Measurements from ENCODE around the gene ATP5F1D. TPM values are rescaled to one million over a fixed set of nuclear protein-coding genes. Genes with fewer than 3 reads are reported as not detected.
A peak's percentile ranks its signal among the peaks of the same experiment; 100 is the strongest.

Gene ATP5F1D
- total and polyA plus RNA-seq, 2 of the 13 experiments (the other 11 are each of a cell fraction or from before 2014, with no cell fraction given) = 39.4 to 78.7 TPM

GRCh38 chr19:1248139-1248785, 6.7 kb downstream of the ATP5F1D start, which contains the start of gene MIDN (continued):
- TF ChIP-seq NFKBIZ (CRISPR knock-in tag; IDR thresholded peaks at IDR 0.05) (peak; percentile 81; the same call in 1 of the 2 replicates), MZF1 (CRISPR knock-in tag; IDR thresholded peaks at IDR 0.05; ENCODE audit: borderline replicate concordance) (no peak), JUND (CRISPR knock-in tag; IDR thresholded peaks at IDR 0.05) (0 out of 2 replicates have a peak, but pooled peaks have one; percentile 26), ZNF839 (CRISPR knock-in tag; IDR thresholded peaks at IDR 0.05; ENCODE audit: borderline replicate concordance) (no peak), CBFB (CRISPR knock-in tag; IDR thresholded peaks at IDR 0.05) (no peak), TIGD3 (CRISPR knock-in tag; IDR thresholded peaks at IDR 0.05; ENCODE audit: borderline replicate concordance) (no peak), ZKSCAN5 (CRISPR knock-in tag; IDR thresholded peaks at IDR 0.05) (no peak), TFAP4 (IDR thresholded peaks at IDR 0.05; ENCODE audit: borderline replicate concordance, low read depth) (peak; percentile 52; the same call in 1 of the 2 replicates), ZNF10 (CRISPR knock-in tag; IDR thresholded peaks at IDR 0.05; ENCODE audit: borderline replicate concordance, low read depth) (no peak), FOXA3 (CRISPR knock-in tag; IDR thresholded peaks at IDR 0.05) (no peak), ZNF296 (CRISPR knock-in tag; conservative IDR thresholded peaks at IDR 0.05) (no peak; the same call in 1 of the 2 replicates), HCFC1 (IDR thresholded peaks at IDR 0.05; ENCODE audit: low read depth, low read length) (no peak), ARID2 (CRISPR knock-in tag; IDR thresholded peaks at IDR 0.05; ENCODE audit: borderline replicate concordance) (no peak), ZFY (CRISPR knock-in tag; IDR thresholded peaks at IDR 0.05) (peak; percentile 84), NCOR1 (IDR thresholded peaks at IDR 0.05; ENCODE audit: borderline replicate concordance, low read length) (no peak), ZNF777 (CRISPR knock-in tag; IDR thresholded peaks at IDR 0.05) (peak; percentile 90), SNRNP70 (IDR thresholded peaks at IDR 0.05; ENCODE audit: low read depth, low read length) (no peak), HHEX (CRISPR knock-in tag; IDR thresholded peaks at IDR 0.05) (no peak), SP4 (CRISPR knock-in tag; IDR thresholded peaks at IDR 0.05) (no peak; the same call in 1 of the 2 replicates), RAD21 (CRISPR knock-in tag; IDR thresholded peaks at IDR 0.05) (peak; percentile 26), CBX1 (IDR thresholded peaks at IDR 0.05; ENCODE audit: low read depth) (no peak), ZNF878 (CRISPR knock-in tag; IDR thresholded peaks at IDR 0.05) (peak; percentile 77)
- TF ChIP-seq, protein P1, sequence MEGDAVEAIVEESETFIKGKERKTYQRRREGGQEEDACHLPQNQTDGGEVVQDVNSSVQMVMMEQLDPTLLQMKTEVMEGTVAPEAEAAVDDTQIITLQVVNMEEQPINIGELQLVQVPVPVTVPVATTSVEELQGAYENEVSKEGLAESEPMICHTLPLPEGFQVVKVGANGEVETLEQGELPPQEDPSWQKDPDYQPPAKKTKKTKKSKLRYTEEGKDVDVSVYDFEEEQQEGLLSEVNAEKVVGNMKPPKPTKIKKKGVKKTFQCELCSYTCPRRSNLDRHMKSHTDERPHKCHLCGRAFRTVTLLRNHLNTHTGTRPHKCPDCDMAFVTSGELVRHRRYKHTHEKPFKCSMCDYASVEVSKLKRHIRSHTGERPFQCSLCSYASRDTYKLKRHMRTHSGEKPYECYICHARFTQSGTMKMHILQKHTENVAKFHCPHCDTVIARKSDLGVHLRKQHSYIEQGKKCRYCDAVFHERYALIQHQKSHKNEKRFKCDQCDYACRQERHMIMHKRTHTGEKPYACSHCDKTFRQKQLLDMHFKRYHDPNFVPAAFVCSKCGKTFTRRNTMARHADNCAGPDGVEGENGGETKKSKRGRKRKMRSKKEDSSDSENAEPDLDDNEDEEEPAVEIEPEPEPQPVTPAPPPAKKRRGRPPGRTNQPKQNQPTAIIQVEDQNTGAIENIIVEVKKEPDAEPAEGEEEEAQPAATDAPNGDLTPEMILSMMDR (CRISPR knock-in tag; IDR thresholded peaks at IDR 0.05) = peak; percentile 80
- TF ChIP-seq, protein P2, sequence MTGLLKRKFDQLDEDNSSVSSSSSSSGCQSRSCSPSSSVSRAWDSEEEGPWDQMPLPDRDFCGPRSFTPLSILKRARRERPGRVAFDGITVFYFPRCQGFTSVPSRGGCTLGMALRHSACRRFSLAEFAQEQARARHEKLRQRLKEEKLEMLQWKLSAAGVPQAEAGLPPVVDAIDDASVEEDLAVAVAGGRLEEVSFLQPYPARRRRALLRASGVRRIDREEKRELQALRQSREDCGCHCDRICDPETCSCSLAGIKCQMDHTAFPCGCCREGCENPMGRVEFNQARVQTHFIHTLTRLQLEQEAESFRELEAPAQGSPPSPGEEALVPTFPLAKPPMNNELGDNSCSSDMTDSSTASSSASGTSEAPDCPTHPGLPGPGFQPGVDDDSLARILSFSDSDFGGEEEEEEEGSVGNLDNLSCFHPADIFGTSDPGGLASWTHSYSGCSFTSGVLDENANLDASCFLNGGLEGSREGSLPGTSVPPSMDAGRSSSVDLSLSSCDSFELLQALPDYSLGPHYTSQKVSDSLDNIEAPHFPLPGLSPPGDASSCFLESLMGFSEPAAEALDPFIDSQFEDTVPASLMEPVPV (CRISPR knock-in tag; IDR thresholded peaks at IDR 0.05) = peak; percentile 77; the same call in 1 of the 2 replicates
- TF ChIP-seq, protein P3, sequence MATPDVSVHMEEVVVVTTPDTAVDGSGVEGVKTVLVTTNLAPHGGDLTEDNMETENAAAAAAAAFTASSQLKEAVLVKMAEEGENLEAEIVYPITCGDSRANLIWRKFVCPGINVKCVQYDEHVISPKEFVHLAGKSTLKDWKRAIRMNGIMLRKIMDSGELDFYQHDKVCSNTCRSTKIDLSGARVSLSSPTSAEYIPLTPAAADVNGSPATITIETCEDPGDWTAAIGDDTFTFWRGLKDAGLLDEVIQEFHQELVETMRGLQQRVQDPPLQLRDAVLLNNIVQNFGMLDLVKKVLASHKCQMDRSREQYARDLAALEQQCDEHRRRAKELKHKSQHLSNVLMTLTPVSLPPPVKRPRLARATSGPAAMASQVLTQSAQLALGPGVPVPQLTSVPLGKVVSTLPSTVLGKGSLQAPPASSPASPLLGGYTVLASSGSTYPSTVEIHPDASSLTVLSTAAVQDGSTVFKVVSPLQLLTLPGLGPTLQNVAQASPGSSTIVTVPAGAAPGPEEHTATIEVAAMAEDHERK (CRISPR knock-in tag; IDR thresholded peaks at IDR 0.05; ENCODE audit: low read depth) = no peak

All from HepG2 (cell line).